Esophagus (tissue), 2 donors: Measurements from ENCODE around the gene PPP2R5C. TPM values are rescaled to one million over a fixed set of nuclear protein-coding genes. Genes with fewer than 3 reads are reported as not detected.
A peak's percentile ranks its signal among the peaks of the same experiment; 100 is the strongest.
"Not testable (repeated sequence)": the region's sequence is repeated elsewhere in the genome, so short reads cannot be mapped to it uniquely, and the experiment has no call there.

Source experiments
- H3K27ac ChIP-seq, 2 donors: one replicate each; pipeline ENCODE4 v1.5.1; 2013; ENCODE audit warnings: low read depth in 2 of 2, mild to moderate bottlenecking in 2 of 2, inconsistent platforms in 1 of 2, low read length in 1 of 2, moderate library complexity in 1 of 2
- H3K27me3 ChIP-seq, 2 donors: one replicate each; pipeline ENCODE4 v1.6.1; 2013; ENCODE audit warnings: low read length in 2 of 2, control low read depth in 1 of 2, mild to moderate bottlenecking in 1 of 2; ENCODE audit not compliant: insufficient read depth in 2 of 2, control insufficient read depth in 1 of 2
- H3K36me3 ChIP-seq, 2 donors: one replicate each; pipeline ENCODE4 v1.6.1; 2013; ENCODE audit warnings: low read length in 1 of 2; ENCODE audit not compliant: control insufficient read depth in 2 of 2, insufficient read depth in 2 of 2
- H3K4me1 ChIP-seq, 2 donors: one replicate each; pipeline ENCODE4 v1.6.1; 2013; ENCODE audit warnings: low read length in 1 of 2; ENCODE audit not compliant: control insufficient read depth in 2 of 2, insufficient read depth in 2 of 2
- H3K4me3 ChIP-seq, 2 donors: one replicate each; pipeline ENCODE4 v1.5.1; 2013; ENCODE audit warnings: low read length in 2 of 2, mild to moderate bottlenecking in 2 of 2, low read depth in 1 of 2, moderate library complexity in 1 of 2
- H3K9me3 ChIP-seq, 2 donors: one replicate each; pipeline ENCODE4 v1.6.1; 2013; ENCODE audit warnings: mild to moderate bottlenecking in 2 of 2, low read depth in 1 of 2, low read length in 1 of 2, moderate library complexity in 1 of 2; ENCODE audit not compliant: control insufficient read depth in 2 of 2, insufficient read depth in 1 of 2
- WGBS, 2 donors: extraction: QIAGEN DNeasy Blood & Tissue Kit; methylation state at CpG; one replicate each; pipeline ENCODE4 v1.1.7; 2013; 5-methylcytosine and 5-hydroxymethylcytosine counted together
- polyA plus RNA-seq, 2 donors: library from polyadenylated mRNA; stranded (reverse); fragments of 200-250 nt; gene quantifications; one replicate each; pipeline ENCODE4 v1.2.3, GENCODE V29; 2013
- donor health status: healthy with polysubstance abuse.
- donor health status: Bipolar disorder and iron deficiency.

Gene PPP2R5C
- polyA plus RNA-seq, 2 donors, result 64.8 to 87.3 TPM

DNA sequence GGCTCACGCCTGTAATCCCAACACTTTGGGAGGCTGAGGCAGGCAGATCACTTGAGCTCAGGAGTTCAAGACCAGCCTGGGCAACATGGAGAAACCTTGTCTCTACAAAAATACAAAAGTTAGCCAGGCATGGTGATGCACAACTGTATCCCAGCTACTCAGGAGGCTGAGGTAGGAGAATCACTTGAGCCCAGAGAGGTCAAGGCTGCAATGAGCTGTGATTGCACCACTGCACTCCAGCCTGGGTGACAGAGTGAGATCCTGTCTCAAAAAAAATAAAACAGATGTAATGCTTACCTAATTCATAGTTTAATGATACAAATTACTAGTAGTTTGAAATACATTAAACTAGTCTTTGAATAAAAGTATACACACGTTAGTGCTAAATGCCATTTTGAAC is 209.9 kb downstream of the PPP2R5C start:
- WGBS, 2 donors, result 83% methylated on average over 2 of the region's 2 CpGs
- H3K4me3 ChIP-seq, H3K9me3 ChIP-seq, H3K36me3 ChIP-seq, H3K27me3 ChIP-seq, H3K4me1 ChIP-seq, H3K27ac ChIP-seq: not testable (repeated sequence)

GRCh38 chr14:101972126-101972866 is 210.8 kb downstream of the PPP2R5C start:
- Histone ChIP-seq H3K4me1 (peaks cover 0 to 10% of the 10 kb centered on the region in 2 donors), H3K4me3 (no peak overlapping the region), H3K27ac (peak overlapping the region; percentile 26 to 42), H3K36me3 (peaks cover 0 to 2% of the 10 kb centered on the region in 2 donors), H3K27me3 (no peaks in the 10 kb centered on the region), H3K9me3 (no peaks in the 10 kb centered on the region)
- 20 to 30% methylated on average over 10 of the region's 10 CpGs for WGBS, 2 donors

DNA sequence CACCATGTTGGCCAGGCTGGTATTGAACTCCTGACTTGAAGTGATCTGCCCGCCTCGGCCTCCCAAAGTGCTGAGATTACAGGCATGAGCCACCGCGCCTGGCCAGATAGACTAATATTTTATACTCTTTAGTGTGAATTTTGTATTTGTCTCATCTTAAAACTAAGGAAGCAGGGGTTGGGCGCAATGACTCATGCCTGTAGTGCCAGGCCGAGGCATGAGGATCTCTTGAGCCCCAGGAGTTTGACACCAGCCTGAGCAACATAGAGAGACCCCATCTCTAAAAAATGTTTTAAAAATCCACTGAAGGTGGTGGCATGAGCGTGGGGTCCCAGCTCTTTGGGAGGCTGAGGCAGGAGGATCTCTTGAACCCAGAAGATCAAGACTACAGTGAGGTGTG is 211.8 kb downstream of the PPP2R5C start:
- Histone ChIP-seq H3K27ac (no peak overlapping the region), H3K4me3 (no peak overlapping the region), H3K36me3 (no peaks in the 10 kb centered on the region), H3K4me1 (peaks cover 0 to 7% of the 10 kb centered on the region in 2 donors), H3K9me3 (no peaks in the 10 kb centered on the region), H3K27me3 (no peaks in the 10 kb centered on the region)
- WGBS, 2 donors, result 88 to 93% methylated on average over 7 of the region's 7 CpGs

DNA sequence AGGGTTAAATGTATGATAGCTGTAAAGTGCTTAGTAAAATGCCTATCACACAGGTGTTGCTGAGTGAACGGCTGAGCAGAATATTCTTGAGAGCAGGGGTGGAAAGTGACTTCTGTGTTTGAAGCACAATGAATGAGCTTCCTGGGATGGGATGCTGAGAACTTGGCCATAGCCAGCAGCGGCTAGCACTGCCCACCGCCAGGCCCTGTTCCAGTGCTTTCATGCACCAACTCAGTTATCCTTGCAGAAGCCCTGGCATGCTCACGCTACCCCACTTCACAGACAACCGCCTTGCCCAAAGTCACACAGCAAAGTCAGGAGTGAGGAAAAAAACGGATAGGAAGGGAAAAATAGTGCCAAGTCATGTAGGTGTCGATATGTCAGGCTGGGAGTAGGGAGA is 213.7 kb downstream of the PPP2R5C start:
- 82 to 86% methylated on average over 7 of the region's 7 CpGs for WGBS, 2 donors
- Histone ChIP-seq H3K36me3 (no peaks in the 10 kb centered on the region), H3K27me3 (no peaks in the 10 kb centered on the region), H3K4me3 (no peak overlapping the region), H3K9me3 (no peaks in the 10 kb centered on the region), H3K4me1 (peaks cover 0 to 7% of the 10 kb centered on the region in 2 donors), H3K27ac (no peak overlapping the region)

Other genes with a start within 250 kb of the PPP2R5C start
- gene DIO3, start 200.2 kb upstream of the PPP2R5C start, polyA plus RNA-seq, result under 1 TPM; 0.20 to 0.64 TPM
- 100 to 1,000 TPM; 115 to 116 TPM for gene DYNC1H1, start 202.9 kb downstream of the PPP2R5C start, polyA plus RNA-seq